ENCODE measurements around the gene SMCO4. TPM values are rescaled to one million over a fixed set of nuclear protein-coding genes. Genes with fewer than 3 reads are reported as not detected.

SMCO4 gene
- total RNA-seq, 1 donor from 2014 or later, result 2.4 TPM

DNA sequence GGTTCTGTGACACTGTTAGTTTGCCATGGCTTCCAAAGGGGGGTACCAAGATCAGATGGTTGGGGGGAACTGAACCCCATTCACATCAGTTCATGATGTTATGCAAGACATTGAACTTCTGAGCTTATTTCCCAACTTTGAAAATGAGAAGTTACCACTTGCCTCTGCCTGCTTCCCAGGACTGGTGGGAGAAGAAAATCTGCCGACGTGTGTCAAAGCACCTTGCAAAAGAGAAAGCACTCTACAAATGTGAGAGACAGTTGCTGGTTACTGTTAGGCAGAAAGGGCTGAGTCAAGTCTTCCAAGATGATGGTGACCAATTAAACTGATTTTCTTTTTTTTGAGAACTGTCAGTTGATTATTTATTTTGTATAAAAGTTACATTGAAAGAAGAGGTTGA lies 45.6 kb downstream of the SMCO4 start:
- no peak for FAIRE-seq

GRCh38 chr11:93494357-93494756 lies 48.8 kb downstream of the SMCO4 start:
- H3K27me3 ChIP-seq (ENCODE audit: control insufficient read depth, insufficient read depth, low read length), result peaks cover 2% of the 10 kb centered on the region
- TF ChIP-seq, protein P1, sequence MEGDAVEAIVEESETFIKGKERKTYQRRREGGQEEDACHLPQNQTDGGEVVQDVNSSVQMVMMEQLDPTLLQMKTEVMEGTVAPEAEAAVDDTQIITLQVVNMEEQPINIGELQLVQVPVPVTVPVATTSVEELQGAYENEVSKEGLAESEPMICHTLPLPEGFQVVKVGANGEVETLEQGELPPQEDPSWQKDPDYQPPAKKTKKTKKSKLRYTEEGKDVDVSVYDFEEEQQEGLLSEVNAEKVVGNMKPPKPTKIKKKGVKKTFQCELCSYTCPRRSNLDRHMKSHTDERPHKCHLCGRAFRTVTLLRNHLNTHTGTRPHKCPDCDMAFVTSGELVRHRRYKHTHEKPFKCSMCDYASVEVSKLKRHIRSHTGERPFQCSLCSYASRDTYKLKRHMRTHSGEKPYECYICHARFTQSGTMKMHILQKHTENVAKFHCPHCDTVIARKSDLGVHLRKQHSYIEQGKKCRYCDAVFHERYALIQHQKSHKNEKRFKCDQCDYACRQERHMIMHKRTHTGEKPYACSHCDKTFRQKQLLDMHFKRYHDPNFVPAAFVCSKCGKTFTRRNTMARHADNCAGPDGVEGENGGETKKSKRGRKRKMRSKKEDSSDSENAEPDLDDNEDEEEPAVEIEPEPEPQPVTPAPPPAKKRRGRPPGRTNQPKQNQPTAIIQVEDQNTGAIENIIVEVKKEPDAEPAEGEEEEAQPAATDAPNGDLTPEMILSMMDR (IDR thresholded peaks at IDR 0.05; ENCODE audit: insufficient read depth, low read length, severe bottlenecking), result no peak
- no peak overlapping the region for H3K4me3 ChIP-seq (ENCODE audit: low read depth, low read length)
- H3K36me3 ChIP-seq (ENCODE audit: control insufficient read depth, insufficient read depth, low read length), result no peaks in the 10 kb centered on the region
- DNase-seq (ENCODE audit: low read depth), result no peak
- FAIRE-seq, result no peak

More for the DNA sequence above, 45.6 kb downstream of the SMCO4 start:
- Histone ChIP-seq H3K27me3 (ENCODE audit: control insufficient read depth, insufficient read depth, low read length) (no peaks in the 10 kb centered on the region), H3K36me3 (ENCODE audit: control insufficient read depth, insufficient read depth, low read length) (no peaks in the 10 kb centered on the region), H3K4me3 (ENCODE audit: low read depth, low read length) (no peak overlapping the region)
- TF ChIP-seq, protein P1 (IDR thresholded peaks at IDR 0.05; ENCODE audit: insufficient read depth, low read length, severe bottlenecking), result no peak
- DNase-seq (ENCODE audit: low read depth), result no peak

GRCh38 chr11:93493252-93493897 lies 49.8 kb downstream of the SMCO4 start:
- TF ChIP-seq, protein P1 (IDR thresholded peaks at IDR 0.05; ENCODE audit: insufficient read depth, low read length, severe bottlenecking), result no peak
- FAIRE-seq (peak; percentile 7), DNase-seq (ENCODE audit: low read depth) (no peak)
- H3K27me3 ChIP-seq (ENCODE audit: control insufficient read depth, insufficient read depth, low read length), result peaks cover 2% of the 10 kb centered on the region
- H3K36me3 ChIP-seq (ENCODE audit: control insufficient read depth, insufficient read depth, low read length), result no peaks in the 10 kb centered on the region
- H3K4me3 ChIP-seq (ENCODE audit: low read depth, low read length), result no peak overlapping the region

DNA sequence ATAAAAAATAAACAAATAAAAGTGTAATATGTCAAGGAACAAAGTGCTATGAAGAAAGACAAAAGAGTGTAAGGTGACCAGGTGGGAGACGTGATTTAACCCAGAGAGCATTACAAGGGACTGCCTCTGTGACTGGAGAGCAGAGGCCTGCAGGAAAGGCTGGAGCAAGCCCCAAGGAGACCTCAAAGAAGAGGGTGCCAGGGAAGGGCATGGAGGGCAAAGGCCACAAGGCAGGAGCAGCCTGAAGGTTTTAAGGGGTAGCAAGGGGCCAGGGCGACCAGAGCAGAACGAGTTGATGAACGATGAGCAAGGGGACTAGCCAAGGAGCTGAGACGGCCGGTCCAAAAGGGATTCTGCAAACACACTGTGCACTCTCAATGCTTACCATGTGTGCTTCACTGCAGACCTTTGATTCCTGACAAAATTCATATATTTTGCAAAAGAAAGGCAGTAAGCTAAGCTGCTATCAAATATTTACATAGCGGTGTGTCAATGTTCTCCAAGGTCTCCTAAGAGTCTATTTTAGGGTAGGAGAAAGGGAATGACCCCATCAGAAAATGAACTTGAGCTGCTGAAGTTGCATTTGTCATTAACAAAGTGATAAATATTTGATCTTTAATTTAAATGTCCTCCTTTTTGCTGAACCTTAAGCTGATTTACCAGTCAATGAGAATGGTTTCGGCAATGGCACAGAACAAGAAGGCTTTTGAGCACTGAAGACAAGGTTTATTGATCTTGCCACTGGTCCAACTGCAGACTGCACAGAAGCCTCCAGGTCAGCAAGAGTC lies 50.5 kb downstream of the SMCO4 start:
- no peak overlapping the region for H3K4me3 ChIP-seq (ENCODE audit: low read depth, low read length)
- H3K36me3 ChIP-seq (ENCODE audit: control insufficient read depth, insufficient read depth, low read length), result no peaks in the 10 kb centered on the region
- no peak for DNase-seq (ENCODE audit: low read depth)
- H3K27me3 ChIP-seq (ENCODE audit: control insufficient read depth, insufficient read depth, low read length), result peaks cover 2% of the 10 kb centered on the region
- TF ChIP-seq, protein P1 (IDR thresholded peaks at IDR 0.05; ENCODE audit: insufficient read depth, low read length, severe bottlenecking), result no peak
- no peak for FAIRE-seq

GRCh38 chr11:93491973-93492372 lies 51.2 kb downstream of the SMCO4 start:
- Histone ChIP-seq H3K4me3 (ENCODE audit: low read depth, low read length) (no peak overlapping the region), H3K36me3 (ENCODE audit: control insufficient read depth, insufficient read depth, low read length) (no peaks in the 10 kb centered on the region), H3K27me3 (ENCODE audit: control insufficient read depth, insufficient read depth, low read length) (peaks cover 2% of the 10 kb centered on the region)
- TF ChIP-seq, protein P1 (IDR thresholded peaks at IDR 0.05; ENCODE audit: insufficient read depth, low read length, severe bottlenecking), result no peak
- DNase-seq (ENCODE audit: low read depth) (no peak), FAIRE-seq (no peak)

All from bronchial epithelial cell (primary cell).